ENCODE results near the gene LSM3.

The LSM3 gene

DNA sequence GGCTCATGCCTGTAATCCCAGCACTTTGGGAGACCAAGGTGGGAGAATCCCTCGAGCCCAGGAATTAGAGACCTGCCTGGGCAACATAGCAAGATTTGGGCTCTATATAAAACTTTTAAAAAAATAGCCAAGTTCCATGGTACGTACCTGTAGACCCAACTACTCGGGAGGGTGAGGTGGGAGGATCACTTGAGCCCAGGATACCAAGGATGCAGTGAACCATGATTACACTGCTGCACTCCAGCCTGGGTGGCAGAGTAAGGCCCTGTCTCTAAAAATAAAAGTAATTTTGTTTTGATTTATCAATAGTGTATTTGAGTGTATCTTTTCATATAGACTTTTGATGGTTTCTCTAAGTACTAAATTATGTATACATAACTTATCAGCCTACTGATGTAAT lies 63.1 kb downstream of the LSM3 start:
- H3K9me3 ChIP-seq (ENCODE audit: severe bottlenecking) = no peaks in the 10 kb centered on the region
- no peak overlapping the region for H3K4me3 ChIP-seq (ENCODE audit: low read depth, low read length)
- no peaks in the 10 kb centered on the region for H3K27me3 ChIP-seq (ENCODE audit: insufficient read depth, low read depth, severe bottlenecking)
- TF ChIP-seq, protein P1, sequence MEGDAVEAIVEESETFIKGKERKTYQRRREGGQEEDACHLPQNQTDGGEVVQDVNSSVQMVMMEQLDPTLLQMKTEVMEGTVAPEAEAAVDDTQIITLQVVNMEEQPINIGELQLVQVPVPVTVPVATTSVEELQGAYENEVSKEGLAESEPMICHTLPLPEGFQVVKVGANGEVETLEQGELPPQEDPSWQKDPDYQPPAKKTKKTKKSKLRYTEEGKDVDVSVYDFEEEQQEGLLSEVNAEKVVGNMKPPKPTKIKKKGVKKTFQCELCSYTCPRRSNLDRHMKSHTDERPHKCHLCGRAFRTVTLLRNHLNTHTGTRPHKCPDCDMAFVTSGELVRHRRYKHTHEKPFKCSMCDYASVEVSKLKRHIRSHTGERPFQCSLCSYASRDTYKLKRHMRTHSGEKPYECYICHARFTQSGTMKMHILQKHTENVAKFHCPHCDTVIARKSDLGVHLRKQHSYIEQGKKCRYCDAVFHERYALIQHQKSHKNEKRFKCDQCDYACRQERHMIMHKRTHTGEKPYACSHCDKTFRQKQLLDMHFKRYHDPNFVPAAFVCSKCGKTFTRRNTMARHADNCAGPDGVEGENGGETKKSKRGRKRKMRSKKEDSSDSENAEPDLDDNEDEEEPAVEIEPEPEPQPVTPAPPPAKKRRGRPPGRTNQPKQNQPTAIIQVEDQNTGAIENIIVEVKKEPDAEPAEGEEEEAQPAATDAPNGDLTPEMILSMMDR (IDR thresholded peaks at IDR 0.05; ENCODE audit: low read depth, low read length) = no peak
- DNase-seq = no peak
- no peaks in the 10 kb centered on the region for H3K36me3 ChIP-seq
- no peak overlapping the region for H3K27ac ChIP-seq

DNA sequence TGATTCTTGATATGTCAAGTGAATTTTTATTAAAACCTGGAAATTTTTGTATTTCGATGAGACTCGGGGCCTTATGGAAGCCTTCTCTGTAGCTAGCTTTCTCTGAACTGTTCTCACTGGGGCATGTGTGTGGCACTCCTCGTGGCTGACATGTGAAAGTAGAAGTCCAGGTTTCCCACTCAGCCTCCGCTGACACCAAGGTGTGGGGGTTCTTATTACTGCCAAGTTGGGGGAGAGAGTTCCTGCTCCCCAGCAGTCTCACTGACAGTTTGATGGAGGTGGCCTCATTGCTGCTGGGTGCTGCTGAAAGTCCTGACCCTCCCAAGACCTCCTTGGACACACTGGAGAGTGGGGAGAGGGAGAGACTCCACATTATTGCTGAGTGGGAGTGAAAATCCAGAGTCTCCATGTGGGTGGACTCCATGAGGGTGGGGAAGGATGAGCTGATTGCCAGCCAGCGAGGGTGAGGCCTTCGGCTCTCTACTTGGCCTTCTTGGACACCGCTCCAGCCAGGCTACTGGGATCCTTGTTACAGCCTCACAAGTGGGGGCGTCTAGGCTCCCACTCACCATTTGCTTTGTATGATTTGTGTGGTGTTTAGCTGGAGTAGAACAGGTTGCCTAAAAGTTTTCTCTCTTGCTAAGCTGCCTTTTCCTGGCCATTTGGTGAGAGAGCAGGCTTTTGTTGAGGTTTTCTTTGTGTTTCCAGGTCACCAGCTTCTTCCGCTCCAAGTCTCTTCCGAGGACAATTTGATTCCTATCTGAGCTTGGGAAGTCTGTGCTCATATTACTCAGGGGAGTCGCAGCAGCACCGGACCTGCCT lies 64.1 kb downstream of the LSM3 start:
- Histone ChIP-seq H3K27me3 (ENCODE audit: insufficient read depth, low read depth, severe bottlenecking) (no peaks in the 10 kb centered on the region), H3K4me3 (ENCODE audit: low read depth, low read length) (no peak overlapping the region), H3K36me3 (no peaks in the 10 kb centered on the region), H3K9me3 (ENCODE audit: severe bottlenecking) (no peaks in the 10 kb centered on the region), H3K27ac (no peak overlapping the region)
- DNase-seq = no peak
- TF ChIP-seq, protein P1 (IDR thresholded peaks at IDR 0.05; ENCODE audit: low read depth, low read length) = no peak

DNA sequence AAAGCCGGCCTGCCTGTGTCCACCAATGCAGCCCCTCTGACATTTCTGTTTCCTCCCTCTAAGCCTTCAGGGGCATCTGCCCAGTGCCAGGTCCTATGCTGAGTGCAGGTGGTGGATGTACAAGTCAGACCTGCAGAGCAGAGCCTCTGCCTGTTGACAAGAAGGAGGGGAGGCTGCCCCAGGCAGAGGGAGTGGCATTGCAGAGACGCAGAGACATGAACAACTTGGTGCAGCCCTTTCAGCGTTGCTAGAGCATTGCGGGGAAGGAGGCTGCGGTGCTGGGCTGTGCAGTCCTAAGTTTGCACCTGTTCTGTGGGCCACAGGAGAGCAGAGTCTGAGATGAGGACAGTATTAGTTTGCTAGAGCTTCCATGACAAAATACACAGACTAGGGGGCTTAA lies 65.2 kb downstream of the LSM3 start:
- no peaks in the 10 kb centered on the region for H3K36me3 ChIP-seq
- no peak overlapping the region for H3K27ac ChIP-seq
- TF ChIP-seq, protein P1 (IDR thresholded peaks at IDR 0.05; ENCODE audit: low read depth, low read length) = no peak
- no peak for DNase-seq
- H3K9me3 ChIP-seq (ENCODE audit: severe bottlenecking) = no peaks in the 10 kb centered on the region
- no peaks in the 10 kb centered on the region for H3K27me3 ChIP-seq (ENCODE audit: insufficient read depth, low read depth, severe bottlenecking)
- H3K4me3 ChIP-seq (ENCODE audit: low read depth, low read length) = no peak overlapping the region

DNA sequence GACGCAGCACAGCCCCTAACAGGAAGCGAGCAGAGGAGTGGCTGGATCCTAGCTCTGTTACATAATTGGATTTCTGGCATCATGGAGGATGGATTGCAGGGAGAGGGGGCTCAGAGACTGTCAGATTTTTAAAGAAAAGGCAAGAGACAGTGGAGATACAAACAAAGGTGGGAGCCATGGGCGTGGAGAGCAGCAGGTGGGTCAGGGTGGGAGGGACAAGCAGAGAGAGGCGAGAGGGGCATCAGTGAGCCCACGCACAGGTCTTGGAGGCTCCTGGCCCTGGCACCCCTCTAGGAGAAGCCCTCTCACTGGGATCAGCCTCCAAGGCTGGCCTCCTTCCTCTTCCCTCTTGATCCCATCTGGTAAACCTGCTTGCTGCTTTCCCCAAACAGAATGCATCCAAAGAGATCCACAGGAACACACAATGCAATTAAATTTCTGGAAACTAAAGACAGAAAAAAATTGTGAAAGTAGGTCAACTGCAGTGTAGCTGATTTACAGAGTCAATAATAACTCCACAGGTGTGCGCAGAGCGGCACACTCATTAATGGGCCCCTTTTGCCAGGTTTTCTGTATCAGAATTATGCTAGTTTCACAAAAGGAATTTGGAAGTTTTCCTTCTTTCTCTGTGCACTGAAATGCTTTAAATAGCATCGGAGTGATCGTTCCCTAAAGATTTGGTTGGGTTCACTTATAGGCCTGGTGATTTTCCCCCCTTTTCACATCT lies 66.1 kb downstream of the LSM3 start:
- no peaks in the 10 kb centered on the region for H3K36me3 ChIP-seq
- DNase-seq = no peak
- no peak overlapping the region for H3K4me3 ChIP-seq (ENCODE audit: low read depth, low read length)
- H3K9me3 ChIP-seq (ENCODE audit: severe bottlenecking) = no peaks in the 10 kb centered on the region
- TF ChIP-seq, protein P1 (IDR thresholded peaks at IDR 0.05; ENCODE audit: low read depth, low read length) = no peak
- no peaks in the 10 kb centered on the region for H3K27me3 ChIP-seq (ENCODE audit: insufficient read depth, low read depth, severe bottlenecking)
- no peak overlapping the region for H3K27ac ChIP-seq

DNA sequence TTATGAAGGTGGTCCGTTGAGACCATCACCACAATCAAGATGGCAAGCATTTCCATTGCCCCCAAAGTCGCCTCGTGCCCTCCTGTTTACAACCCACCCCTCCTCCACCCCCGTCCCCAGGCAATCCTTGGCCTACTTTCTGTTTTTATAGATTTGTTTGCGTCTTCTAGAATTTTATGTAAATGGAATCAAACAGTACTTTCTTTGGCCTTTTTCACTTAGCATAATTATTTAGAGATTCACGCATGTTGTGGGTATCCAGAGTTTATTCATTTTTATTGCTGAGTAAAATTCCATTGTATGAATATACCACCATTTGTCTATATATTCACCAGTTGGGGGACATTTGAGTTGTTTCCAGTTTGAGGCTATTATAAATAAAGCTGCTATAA lies 66.6 kb downstream of the LSM3 start:
- TF ChIP-seq, protein P1 (IDR thresholded peaks at IDR 0.05; ENCODE audit: low read depth, low read length) = no peak
- Histone ChIP-seq H3K27me3 (ENCODE audit: insufficient read depth, low read depth, severe bottlenecking) (no peaks in the 10 kb centered on the region), H3K27ac (no peak overlapping the region), H3K36me3 (no peaks in the 10 kb centered on the region), H3K4me3 (ENCODE audit: low read depth, low read length) (no peak overlapping the region), H3K9me3 (ENCODE audit: severe bottlenecking) (no peaks in the 10 kb centered on the region)
- no peak for DNase-seq

Data from WERI-Rb-1 (cell line).